Measurements from ENCODE around the gene IFT25. TPM values are rescaled to one million over a fixed set of nuclear protein-coding genes. Genes with fewer than 3 reads are reported as not detected.
A peak's percentile ranks its signal among the peaks of the same experiment; 100 is the strongest.

IFT25 gene
- total RNA-seq, 4 donors from 2014 or later: 17.4 to 20.8 (median 17.6) TPM

DNA sequence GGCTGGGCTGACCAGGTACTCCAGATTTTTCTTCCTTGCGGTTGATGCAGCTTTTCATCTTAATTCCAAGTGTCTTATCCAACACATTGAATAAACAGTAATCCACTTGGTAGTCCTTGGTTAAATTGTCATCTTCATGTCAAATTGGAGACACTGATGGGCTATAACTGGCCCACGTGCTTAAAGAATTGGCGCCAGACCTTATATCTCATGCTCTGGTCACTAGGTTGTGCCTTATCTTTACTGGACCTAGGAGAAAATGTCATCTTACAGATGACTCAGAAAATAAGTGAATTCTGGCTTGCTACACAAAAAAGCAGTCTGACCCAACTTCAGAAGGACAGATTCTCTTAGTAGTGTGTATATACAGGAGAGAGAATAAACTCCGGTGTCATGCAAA lies 16.9 kb upstream of the IFT25 start:
- no peaks in the 10 kb centered on the region for H3K9me3 ChIP-seq
- peaks cover under 1 to 4% (median 3%) of the 10 kb centered on the region in 4 donors for H3K4me1 ChIP-seq
- DNase-seq (ENCODE audit: extremely low spot score): no peak
- 93% methylated on average over 4 of the region's 4 CpGs for WGBS
- H3K27me3 ChIP-seq: no peaks in the 10 kb centered on the region
- H3K4me3 ChIP-seq: no peak overlapping the region
- intact Hi-C loops (cut with DNase I): no loop called here
- H3K36me3 ChIP-seq: peaks cover 51 to 82% (median 73%) of the 10 kb centered on the region in 4 donors
- no peak overlapping the region for H3K27ac ChIP-seq (replicated peaks in 1 of 4)
- TF ChIP-seq POLR2A (IDR thresholded peaks at IDR 0.05; ENCODE audit: low read depth): no peak
- TF ChIP-seq, protein P1, sequence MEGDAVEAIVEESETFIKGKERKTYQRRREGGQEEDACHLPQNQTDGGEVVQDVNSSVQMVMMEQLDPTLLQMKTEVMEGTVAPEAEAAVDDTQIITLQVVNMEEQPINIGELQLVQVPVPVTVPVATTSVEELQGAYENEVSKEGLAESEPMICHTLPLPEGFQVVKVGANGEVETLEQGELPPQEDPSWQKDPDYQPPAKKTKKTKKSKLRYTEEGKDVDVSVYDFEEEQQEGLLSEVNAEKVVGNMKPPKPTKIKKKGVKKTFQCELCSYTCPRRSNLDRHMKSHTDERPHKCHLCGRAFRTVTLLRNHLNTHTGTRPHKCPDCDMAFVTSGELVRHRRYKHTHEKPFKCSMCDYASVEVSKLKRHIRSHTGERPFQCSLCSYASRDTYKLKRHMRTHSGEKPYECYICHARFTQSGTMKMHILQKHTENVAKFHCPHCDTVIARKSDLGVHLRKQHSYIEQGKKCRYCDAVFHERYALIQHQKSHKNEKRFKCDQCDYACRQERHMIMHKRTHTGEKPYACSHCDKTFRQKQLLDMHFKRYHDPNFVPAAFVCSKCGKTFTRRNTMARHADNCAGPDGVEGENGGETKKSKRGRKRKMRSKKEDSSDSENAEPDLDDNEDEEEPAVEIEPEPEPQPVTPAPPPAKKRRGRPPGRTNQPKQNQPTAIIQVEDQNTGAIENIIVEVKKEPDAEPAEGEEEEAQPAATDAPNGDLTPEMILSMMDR (IDR thresholded peaks at IDR 0.05): no peak
- no peak for TF ChIP-seq POLR2AphosphoS5 (IDR thresholded peaks at IDR 0.05)
- no peak for TF ChIP-seq EP300 (IDR thresholded peaks at IDR 0.05)

DNA sequence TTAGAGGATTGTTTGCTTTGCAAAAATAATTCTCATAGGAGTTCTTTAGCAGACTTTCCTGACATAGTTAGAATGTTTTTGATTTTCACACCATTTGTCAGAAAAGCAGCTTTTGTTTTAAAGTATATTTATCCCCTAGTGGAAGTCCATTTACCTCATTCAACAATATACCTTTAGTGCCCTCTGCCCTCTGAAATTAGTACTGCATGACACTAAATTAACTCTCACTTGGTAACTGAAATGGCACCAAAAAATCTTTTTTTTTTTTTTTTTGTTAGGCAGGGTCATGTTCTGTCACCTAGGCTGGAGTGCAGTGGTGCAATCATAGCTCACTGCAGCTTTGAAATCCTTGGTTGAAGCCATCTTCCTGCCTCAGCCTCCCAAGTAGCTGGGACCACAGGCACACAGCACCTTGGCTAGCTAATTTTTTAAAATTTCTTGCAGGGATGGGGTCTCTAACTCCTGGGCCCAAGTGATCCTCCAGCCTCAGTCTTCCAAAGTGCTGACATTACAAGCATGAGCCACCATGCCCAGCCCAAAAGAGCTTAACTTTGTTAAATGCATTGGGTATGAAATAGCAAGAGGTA lies 14.3 kb upstream of the IFT25 start:
- peaks cover 42 to 68% (median 58%) of the 10 kb centered on the region in 4 donors for H3K36me3 ChIP-seq
- intact Hi-C loops (cut with DNase I): no loop called here

DNA sequence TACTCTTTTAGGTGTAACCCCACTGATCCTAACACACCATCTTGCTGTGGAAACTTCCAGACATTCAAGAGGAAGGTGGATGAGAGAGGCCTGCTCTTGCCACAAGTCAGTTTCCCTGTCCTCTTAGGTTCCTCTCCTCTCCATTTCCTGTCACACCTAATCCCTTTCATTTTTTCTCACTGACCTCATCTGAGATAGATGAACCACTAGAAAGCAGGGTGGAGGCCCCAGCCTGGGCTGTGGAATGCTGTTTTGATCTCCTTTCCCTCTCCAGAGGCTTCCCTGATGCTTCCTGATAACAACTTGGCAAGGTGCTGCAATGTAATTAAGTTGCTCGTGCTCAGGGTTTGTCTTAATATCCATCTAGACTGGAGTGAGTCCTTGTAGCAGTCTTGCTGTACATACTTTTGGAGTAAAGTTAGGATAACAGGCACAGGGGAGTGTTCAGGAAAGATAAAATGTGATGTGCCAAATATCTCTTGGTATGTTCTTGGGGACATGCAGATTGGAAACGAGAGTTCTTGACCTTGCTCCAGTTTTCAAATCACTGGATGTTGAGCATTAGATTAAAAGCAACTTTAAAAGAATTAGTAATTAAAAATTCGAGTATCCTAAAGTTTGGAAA lies 11.8 kb upstream of the IFT25 start:
- Histone ChIP-seq H3K4me3 (no peak overlapping the region), H3K27ac (replicated peaks in 1 of 4) (peak overlapping the region; percentile 32 to 69 (median 48)), H3K4me1 (peaks cover 10 to 34% (median 31%) of the 10 kb centered on the region in 4 donors), H3K27me3 (no peaks in the 10 kb centered on the region), H3K9me3 (no peaks in the 10 kb centered on the region), H3K36me3 (peaks cover 32 to 66% (median 50%) of the 10 kb centered on the region in 4 donors)
- peak in 1 of 2 donors; percentile 6 for TF ChIP-seq POLR2AphosphoS5 (IDR thresholded peaks at IDR 0.05)
- no peak for TF ChIP-seq EP300 (IDR thresholded peaks at IDR 0.05)
- no peak for TF ChIP-seq POLR2A (IDR thresholded peaks at IDR 0.05; ENCODE audit: low read depth)
- TF ChIP-seq, protein P1 (IDR thresholded peaks at IDR 0.05): no peak
- WGBS: 43% methylated on average over 3 of the region's 3 CpGs
- intact Hi-C loops (cut with DNase I): no loop called here
- DNase-seq (ENCODE audit: extremely low spot score): no peak

More for the DNA sequence above, 14.3 kb upstream of the IFT25 start:
- Histone ChIP-seq H3K9me3 (no peaks in the 10 kb centered on the region), H3K27ac (replicated peaks in 1 of 4) (no peak overlapping the region), H3K4me1 (peaks cover 10 to 19% (median 15%) of the 10 kb centered on the region in 4 donors), H3K4me3 (no peak overlapping the region), H3K27me3 (no peaks in the 10 kb centered on the region)
- no peak for DNase-seq (ENCODE audit: extremely low spot score)
- TF ChIP-seq POLR2AphosphoS5 (IDR thresholded peaks at IDR 0.05): no peak
- TF ChIP-seq, protein P1 (IDR thresholded peaks at IDR 0.05): peak; percentile 40 to 53 (median 51)

DNA sequence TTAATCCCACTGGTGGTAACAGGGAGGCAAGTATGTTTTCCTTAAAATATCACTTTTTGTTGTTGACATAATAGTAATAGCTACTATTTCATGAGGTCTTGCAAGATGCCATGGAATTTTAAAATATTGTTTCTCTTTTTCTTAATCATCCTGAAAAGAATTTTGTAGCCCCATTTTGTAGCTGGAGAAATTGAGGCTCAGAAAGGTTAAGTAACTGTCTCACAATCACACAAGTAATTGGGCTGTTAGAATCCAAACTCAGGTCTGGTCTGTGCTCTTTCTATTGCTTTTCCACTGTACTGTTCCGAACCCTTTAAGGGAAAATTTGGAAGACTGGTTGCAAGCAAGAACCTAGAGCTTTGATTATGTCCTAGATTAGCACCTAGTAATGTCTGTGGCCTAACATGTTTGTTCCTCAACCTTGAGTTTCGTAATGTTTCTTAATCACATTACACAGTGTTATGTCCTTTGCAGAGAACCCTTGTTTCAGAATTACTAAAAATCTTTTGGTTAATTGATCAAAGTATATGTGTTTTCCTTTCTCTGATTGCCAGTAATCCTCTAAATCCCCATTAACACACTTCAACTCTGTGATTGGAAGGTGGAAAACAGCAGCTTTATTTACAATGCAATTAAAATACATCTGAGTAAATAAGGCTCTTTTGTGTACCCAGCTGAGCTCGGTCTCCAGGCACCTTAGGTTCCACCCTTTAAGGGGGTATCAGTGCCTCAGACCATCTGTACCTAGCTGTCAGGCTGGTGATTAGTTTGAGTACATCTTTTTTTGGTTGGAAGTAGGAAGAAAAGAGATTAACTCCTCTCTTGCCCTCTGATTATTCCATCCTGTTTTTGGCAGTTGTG lies 11.0 kb upstream of the IFT25 start:
- Histone ChIP-seq H3K36me3 (peaks cover 29 to 66% (median 51%) of the 10 kb centered on the region in 4 donors), H3K9me3 (no peaks in the 10 kb centered on the region), H3K27ac (replicated peaks in 1 of 4) (peak overlapping the region; percentile 32 to 69 (median 48)), H3K4me1 (peaks cover 10 to 34% (median 31%) of the 10 kb centered on the region in 4 donors), H3K27me3 (no peaks in the 10 kb centered on the region), H3K4me3 (no peak overlapping the region)
- TF ChIP-seq POLR2A (IDR thresholded peaks at IDR 0.05; ENCODE audit: low read depth) (no peak), POLR2AphosphoS5 (IDR thresholded peaks at IDR 0.05) (no peak), EP300 (IDR thresholded peaks at IDR 0.05) (no peak)
- TF ChIP-seq, protein P1 (IDR thresholded peaks at IDR 0.05): no peak
- intact Hi-C loops (cut with DNase I): no loop called here
- WGBS: 79% methylated on average over 3 of the region's 3 CpGs
- no peak for DNase-seq (ENCODE audit: extremely low spot score)
